ENCODE data around the gene PSG11.
"Not testable (repeated sequence)": the region's sequence is repeated elsewhere in the genome, so short reads cannot be mapped to it uniquely, and the experiment has no call there.

The PSG11 gene

GRCh38 chr19:42985588-42985987, 40.7 kb downstream of the PSG11 start:
- Histone ChIP-seq H3K4me3 (no peak overlapping the region), H3K4me1 (no peaks in the 10 kb centered on the region), H3K36me3 (no peaks in the 10 kb centered on the region), H3K9me3 (no peaks in the 10 kb centered on the region), H3K27me3 (no peaks in the 10 kb centered on the region), H3K27ac (no peak overlapping the region)
- no peak for DNase-seq
- intact Hi-C loops (cut with DNase I; ENCODE audit: low total_unique reads), result no loop called here
- no peak for TF ChIP-seq CTCF (IDR thresholded peaks at IDR 0.05)

- H3K27ac ChIP-seq; H3K27me3 ChIP-seq; H3K36me3 ChIP-seq; H3K9me3 ChIP-seq; H3K4me3 ChIP-seq; H3K4me1 ChIP-seq; DNase-seq; intact Hi-C loops (cut with DNase I; ENCODE audit: low total_unique reads): not testable (repeated sequence)
Observed at GRCh38 chr19:42982111-42982510, 44.2 kb downstream of the PSG11 start.

- intact Hi-C loops (cut with DNase I; ENCODE audit: low total_unique reads); H3K27me3 ChIP-seq; DNase-seq; H3K36me3 ChIP-seq; H3K4me3 ChIP-seq; H3K9me3 ChIP-seq; H3K4me1 ChIP-seq; H3K27ac ChIP-seq: not testable (repeated sequence)
Observed at GRCh38 chr19:42971451-42971850, 54.8 kb downstream of the PSG11 start.

- no peaks in the 10 kb centered on the region for H3K27me3 ChIP-seq
- H3K36me3 ChIP-seq, result no peaks in the 10 kb centered on the region
- H3K27ac ChIP-seq, result no peak overlapping the region
- H3K4me1 ChIP-seq, result no peaks in the 10 kb centered on the region
- intact Hi-C loops (cut with DNase I; ENCODE audit: low total_unique reads), result no loop called here
- H3K4me3 ChIP-seq, result no peak overlapping the region
- H3K9me3 ChIP-seq, result no peaks in the 10 kb centered on the region
- no peak for TF ChIP-seq CTCF (IDR thresholded peaks at IDR 0.05)
- DNase-seq, result no peak
Observed at GRCh38 chr19:42965176-42965575, 61.1 kb downstream of the PSG11 start.

- no peak for DNase-seq
- Histone ChIP-seq H3K36me3 (no peaks in the 10 kb centered on the region), H3K4me3 (no peak overlapping the region), H3K4me1 (no peaks in the 10 kb centered on the region), H3K27me3 (no peaks in the 10 kb centered on the region), H3K27ac (no peak overlapping the region), H3K9me3 (no peaks in the 10 kb centered on the region)
- intact Hi-C loops (cut with DNase I; ENCODE audit: low total_unique reads), result no loop called here
- TF ChIP-seq CTCF (IDR thresholded peaks at IDR 0.05), result no peak
Observed at GRCh38 chr19:42961119-42961518, 65.2 kb downstream of the PSG11 start.

Data from tibial artery (tissue), 4 donors.